Thymus (tissue), 11 donors: ENCODE results near the gene NUBP1. TPM values are rescaled to one million over a fixed set of nuclear protein-coding genes. Genes with fewer than 3 reads are reported as not detected.

Source experiments
- DNase-seq, 9 donors: peaks; one replicate each; pipeline ENCODE4 v3.0.0-alpha.2; 2013; ENCODE audit warnings: low spot score in 9 of 9, low read depth in 6 of 9, missing footprints in 1 of 9
- H3K27ac ChIP-seq, 2 donors: one replicate each; pipeline ENCODE4 v1.5.1; 2013; ENCODE audit warnings: control low read depth in 1 of 2, low read depth in 1 of 2, low read length in 1 of 2, mild to moderate bottlenecking in 1 of 2, moderate library complexity in 1 of 2
- H3K27me3 ChIP-seq, 2 donors: one replicate each; pipeline ENCODE4 v1.5.1; 2013; ENCODE audit warnings: low read length in 1 of 2; ENCODE audit not compliant: control insufficient read depth in 2 of 2, insufficient read depth in 1 of 2
- H3K36me3 ChIP-seq, 2 donors: one replicate each; pipeline ENCODE4 v1.5.1; 2013; ENCODE audit warnings: low read length in 1 of 2, mild to moderate bottlenecking in 1 of 2, moderate library complexity in 1 of 2; ENCODE audit not compliant: control insufficient read depth in 2 of 2, insufficient read depth in 2 of 2
- H3K4me1 ChIP-seq, 2 donors: one replicate each; pipeline ENCODE4 v1.5.1; 2013; ENCODE audit warnings: low read length in 2 of 2; ENCODE audit not compliant: control insufficient read depth in 2 of 2, insufficient read depth in 2 of 2
- H3K4me3 ChIP-seq, 2 donors: one replicate each; pipeline ENCODE4 v1.5.1; 2013; ENCODE audit warnings: low read length in 2 of 2, control low read depth in 1 of 2, mild to moderate bottlenecking in 1 of 2
- H3K9me3 ChIP-seq, 2 donors: one replicate each; pipeline ENCODE4 v1.5.1; 2013; ENCODE audit warnings: low read length in 1 of 2, mild to moderate bottlenecking in 1 of 2; ENCODE audit not compliant: control insufficient read depth in 2 of 2, insufficient read depth in 1 of 2
- WGBS: extraction: QIAGEN DNeasy Blood & Tissue Kit; methylation state at CpG from one replicate; pipeline ENCODE4 v1.1.7; 2013; 5-methylcytosine and 5-hydroxymethylcytosine counted together
- polyA plus RNA-seq: library from polyadenylated mRNA; stranded (reverse); fragments of 200-250 nt; gene quantifications from one replicate; pipeline ENCODE4 v1.2.3, GENCODE V29; 2013
- total RNA-seq: library from RNA; stranded (reverse); fragments of 120-200 nt; gene quantifications from one replicate; pipeline ENCODE4 v1.2.4, GENCODE V29; 2013
- donor health status: healthy.

The NUBP1 gene
- total and polyA plus RNA-seq, 2 donors, result 28.0 to 39.7 TPM

DNA sequence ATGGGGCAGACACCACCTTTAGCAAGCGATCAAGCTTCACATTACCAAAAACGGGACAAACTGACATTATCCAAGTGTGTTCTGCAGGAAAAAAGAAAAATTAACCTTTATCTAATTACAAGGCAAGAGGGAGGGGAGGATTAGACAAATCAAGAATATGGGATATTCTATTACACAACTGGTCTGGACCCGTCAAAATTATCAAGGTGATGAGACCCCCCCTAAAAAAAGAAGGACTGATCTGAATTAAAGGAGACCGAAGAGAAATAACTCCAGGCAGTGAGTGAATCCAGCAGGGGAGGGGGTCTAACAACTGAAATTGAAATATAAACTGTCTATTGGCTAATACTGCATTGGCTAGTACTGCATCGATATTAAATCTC, 424 bp upstream of the NUBP1 start:
- 45% methylated on average over 5 of the region's 5 CpGs for WGBS
- no peak for DNase-seq
- Histone ChIP-seq H3K27me3 (no peaks in the 10 kb centered on the region), H3K36me3 (peaks cover 10 to 12% of the 10 kb centered on the region in 2 donors), H3K4me1 (peaks cover 7 to 11% of the 10 kb centered on the region in 2 donors), H3K9me3 (no peaks in the 10 kb centered on the region), H3K27ac (peak overlapping the region; percentile 96 to 99), H3K4me3 (peak overlapping the region; percentile 71 to 73)

DNA sequence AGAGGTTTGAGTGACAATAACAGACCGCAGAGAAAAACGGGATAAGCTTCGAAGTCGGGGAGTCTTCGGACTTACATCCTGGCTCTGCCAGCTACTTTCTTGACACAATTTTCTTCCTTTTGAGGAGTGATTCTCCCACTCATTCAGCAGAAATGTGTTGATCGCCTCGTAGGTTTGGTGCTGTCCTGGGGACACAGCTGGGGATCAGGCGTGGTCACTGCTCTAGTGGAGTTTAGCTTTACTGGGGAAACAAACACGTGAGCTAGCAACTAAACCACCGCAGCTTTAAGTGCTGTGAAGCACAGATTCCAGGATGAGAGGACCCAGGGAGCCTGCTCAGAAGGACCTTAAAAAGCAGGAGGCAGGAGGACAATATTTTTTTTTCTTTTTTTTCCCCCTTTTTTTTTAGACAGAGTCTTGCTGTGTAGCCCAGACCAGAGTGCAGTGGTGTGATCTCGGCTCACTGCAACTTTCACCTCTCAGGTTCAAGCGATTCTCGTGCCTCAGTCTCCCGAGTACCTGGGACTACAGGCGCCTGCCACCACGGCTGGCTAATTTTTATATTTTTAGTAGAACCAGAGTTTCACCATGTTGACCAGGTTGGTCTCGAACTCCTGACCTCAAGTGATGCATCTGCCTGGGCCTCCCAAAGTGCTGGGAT, 858 bp downstream of the NUBP1 start:
- Histone ChIP-seq H3K36me3 (peaks cover 15 to 17% of the 10 kb centered on the region in 2 donors), H3K4me3 (peak overlapping the region; percentile 71 to 73), H3K4me1 (peaks cover 7 to 14% of the 10 kb centered on the region in 2 donors), H3K9me3 (no peaks in the 10 kb centered on the region), H3K27ac (peak overlapping the region in 1 of 2 donors; percentile 60), H3K27me3 (no peaks in the 10 kb centered on the region)
- no peak for DNase-seq
- 48% methylated on average over 17 of the region's 17 CpGs for WGBS

DNA sequence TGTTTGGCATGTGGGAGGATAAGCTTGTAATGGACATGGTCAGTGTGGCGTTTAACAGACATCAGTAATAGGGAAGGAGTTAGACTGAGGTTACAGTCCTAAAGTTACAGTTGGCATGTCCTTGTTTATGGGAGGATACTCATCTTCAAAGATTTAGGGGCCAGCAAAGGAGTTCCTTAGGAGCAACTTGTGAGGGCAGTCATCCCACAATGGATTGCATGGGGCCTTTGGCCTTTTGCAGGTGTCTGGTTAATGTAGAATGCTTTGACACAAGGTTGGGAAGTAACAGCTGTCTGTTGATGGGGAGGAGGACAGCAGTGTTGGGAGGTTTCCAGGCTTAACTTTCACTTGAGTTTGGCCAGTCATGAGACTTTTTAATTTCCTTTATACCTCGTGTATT, 2.2 kb downstream of the NUBP1 start:
- Histone ChIP-seq H3K36me3 (peaks cover 15 to 23% of the 10 kb centered on the region in 2 donors), H3K4me1 (peaks cover 7 to 18% of the 10 kb centered on the region in 2 donors), H3K4me3 (no peak overlapping the region), H3K27ac (no peak overlapping the region), H3K27me3 (no peaks in the 10 kb centered on the region), H3K9me3 (no peaks in the 10 kb centered on the region)
- DNase-seq, result no peak
- WGBS, result 92% methylated on average over 2 of the region's 2 CpGs

DNA sequence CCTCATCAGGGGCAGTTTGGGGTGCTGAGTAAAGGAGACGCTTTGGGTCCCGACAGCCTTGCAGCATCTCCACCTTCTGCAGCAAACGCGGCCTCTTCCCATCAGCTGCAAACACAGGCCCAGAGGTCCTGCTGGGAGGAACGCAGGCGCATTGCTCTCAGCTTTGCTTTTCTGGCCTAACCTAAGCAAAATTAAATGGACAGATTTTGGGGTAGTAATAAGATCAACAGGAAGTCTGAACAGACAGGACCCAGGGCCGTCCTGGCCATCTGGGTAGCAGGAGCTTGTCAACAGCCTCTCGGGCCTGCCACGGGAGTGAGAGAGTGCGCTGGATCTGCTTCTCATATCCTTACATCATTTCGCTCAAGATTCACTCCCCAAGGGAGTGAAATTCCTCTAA, 7.2 kb downstream of the NUBP1 start:
- no peaks in the 10 kb centered on the region for H3K27me3 ChIP-seq
- no peaks in the 10 kb centered on the region for H3K9me3 ChIP-seq
- 95% methylated on average over 11 of the region's 11 CpGs for WGBS
- H3K4me1 ChIP-seq, result peaks cover 0 to 7% of the 10 kb centered on the region in 2 donors
- DNase-seq, result no peak
- no peak overlapping the region for H3K4me3 ChIP-seq
- no peak overlapping the region for H3K27ac ChIP-seq
- H3K36me3 ChIP-seq, result peaks cover 15 to 45% of the 10 kb centered on the region in 2 donors

DNA sequence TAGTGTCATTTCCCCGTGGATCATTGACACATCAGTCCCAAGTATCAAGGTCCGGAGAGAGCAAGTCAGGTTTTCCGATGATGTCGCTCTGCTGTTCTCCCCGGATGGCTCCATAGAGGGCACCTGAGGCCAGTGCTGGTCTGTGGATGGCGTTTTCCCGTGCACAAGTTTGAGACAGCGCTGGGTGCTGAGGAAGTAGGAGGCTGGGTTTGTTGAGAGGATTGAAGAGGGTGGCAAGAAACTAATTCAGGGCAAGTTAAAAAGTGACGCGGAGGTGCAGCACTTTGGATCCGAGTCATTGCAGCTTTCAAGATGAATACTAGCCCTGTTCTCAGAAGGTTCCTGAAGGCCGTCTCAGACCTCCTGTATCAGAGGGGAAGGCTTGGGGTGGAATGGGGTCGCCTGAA, 7.7 kb downstream of the NUBP1 start:
- H3K36me3 ChIP-seq, result peaks cover 12 to 45% of the 10 kb centered on the region in 2 donors
- 94% methylated on average over 13 of the region's 13 CpGs for WGBS
- no peaks in the 10 kb centered on the region for H3K9me3 ChIP-seq
- H3K4me1 ChIP-seq, result peaks cover 0 to 10% of the 10 kb centered on the region in 2 donors
- no peaks in the 10 kb centered on the region for H3K27me3 ChIP-seq
- H3K4me3 ChIP-seq, result no peak overlapping the region
- DNase-seq, result no peak
- no peak overlapping the region for H3K27ac ChIP-seq

DNA sequence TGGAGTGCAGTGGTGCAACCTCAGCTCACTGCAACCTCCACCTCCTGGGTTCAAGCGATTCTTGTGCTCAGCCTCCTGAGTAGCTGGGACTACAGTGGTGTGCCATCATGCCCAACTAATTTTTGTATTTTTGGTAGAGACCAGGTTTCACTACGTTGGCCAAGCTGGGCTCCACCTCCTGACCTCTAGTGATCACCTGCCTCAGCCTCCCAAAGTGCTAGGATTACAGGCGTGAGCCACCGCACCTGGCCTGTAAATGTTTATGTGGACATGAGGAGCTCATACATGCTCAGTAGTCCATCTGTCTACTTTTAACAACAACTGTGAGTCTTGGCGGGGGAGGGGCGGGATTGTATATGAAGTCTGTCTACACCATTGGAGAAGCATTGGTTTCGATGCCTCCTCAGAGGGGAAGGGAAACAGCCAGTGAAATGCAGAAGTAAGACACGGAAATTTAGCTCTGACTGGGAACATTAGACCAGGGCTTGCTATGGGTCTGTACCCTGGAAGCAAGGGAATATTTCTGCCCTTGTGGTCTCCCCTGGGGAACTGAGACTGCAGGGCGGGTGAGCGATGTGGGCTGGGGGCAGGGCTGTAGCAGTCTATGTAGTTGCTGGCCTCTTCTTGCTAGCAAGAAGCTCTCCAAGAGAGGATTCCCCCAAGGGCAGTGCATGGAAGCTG, 9.3 kb downstream of the NUBP1 start:
- 94% methylated on average over 10 of the region's 10 CpGs for WGBS
- no peaks in the 10 kb centered on the region for H3K27me3 ChIP-seq
- H3K27ac ChIP-seq, result no peak overlapping the region
- H3K4me3 ChIP-seq, result no peak overlapping the region
- peaks cover 16 to 45% of the 10 kb centered on the region in 2 donors for H3K36me3 ChIP-seq
- H3K9me3 ChIP-seq, result no peaks in the 10 kb centered on the region
- H3K4me1 ChIP-seq, result peaks cover 0 to 12% of the 10 kb centered on the region in 2 donors
- peak in 1 of 9 donors; percentile 40 for DNase-seq

DNA sequence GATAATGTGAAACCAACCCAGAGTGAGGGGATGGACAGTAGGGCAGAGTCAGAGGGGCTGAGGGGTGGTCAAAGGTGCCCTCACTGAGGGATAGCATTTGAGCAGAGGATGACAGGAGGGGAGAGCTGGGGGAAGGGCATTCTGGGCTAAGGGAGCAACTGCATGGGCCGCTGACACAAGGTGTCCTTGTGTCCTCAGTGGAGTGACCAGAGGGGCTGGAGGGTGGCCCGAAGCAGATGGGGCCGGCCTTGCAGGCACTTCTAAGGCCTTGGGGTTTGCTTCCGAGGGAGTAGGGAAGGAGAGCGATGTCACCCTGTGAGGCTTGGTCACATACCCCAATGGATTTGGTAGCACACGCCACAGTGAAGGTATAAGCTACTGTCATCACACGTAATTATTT, 10.0 kb downstream of the NUBP1 start:
- WGBS, result 97% methylated on average over 7 of the region's 7 CpGs
- Histone ChIP-seq H3K27me3 (no peaks in the 10 kb centered on the region), H3K9me3 (no peaks in the 10 kb centered on the region), H3K36me3 (peaks cover 15 to 47% of the 10 kb centered on the region in 2 donors), H3K27ac (no peak overlapping the region), H3K4me1 (peaks cover 0 to 12% of the 10 kb centered on the region in 2 donors), H3K4me3 (no peak overlapping the region)
- DNase-seq, result no peak

DNA sequence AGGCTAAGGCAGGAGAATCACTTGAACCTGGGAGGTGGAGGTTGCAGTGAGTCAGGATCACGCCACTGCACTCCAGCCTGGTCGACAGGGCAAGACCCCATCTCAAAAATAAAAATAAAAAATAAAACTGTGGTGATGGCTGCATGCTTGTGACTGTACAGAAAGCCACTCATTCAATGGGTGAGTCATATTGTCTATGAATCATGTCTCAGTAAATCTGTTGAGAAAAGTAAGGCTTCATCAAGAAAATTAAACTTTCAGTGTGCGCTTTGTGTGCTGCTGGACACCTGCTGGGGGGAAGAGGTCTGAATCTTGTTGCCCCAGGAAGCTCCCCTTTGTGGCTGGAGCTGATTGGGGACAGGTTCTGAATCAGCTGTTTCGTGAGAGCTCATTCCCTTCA, 11.3 kb downstream of the NUBP1 start:
- Histone ChIP-seq H3K27ac (no peak overlapping the region), H3K9me3 (no peaks in the 10 kb centered on the region), H3K27me3 (no peaks in the 10 kb centered on the region), H3K36me3 (peaks cover 24 to 55% of the 10 kb centered on the region in 2 donors), H3K4me3 (no peak overlapping the region), H3K4me1 (peaks cover 0 to 5% of the 10 kb centered on the region in 2 donors)
- no peak for DNase-seq
- 97% methylated on average over 4 of the region's 4 CpGs for WGBS

DNA sequence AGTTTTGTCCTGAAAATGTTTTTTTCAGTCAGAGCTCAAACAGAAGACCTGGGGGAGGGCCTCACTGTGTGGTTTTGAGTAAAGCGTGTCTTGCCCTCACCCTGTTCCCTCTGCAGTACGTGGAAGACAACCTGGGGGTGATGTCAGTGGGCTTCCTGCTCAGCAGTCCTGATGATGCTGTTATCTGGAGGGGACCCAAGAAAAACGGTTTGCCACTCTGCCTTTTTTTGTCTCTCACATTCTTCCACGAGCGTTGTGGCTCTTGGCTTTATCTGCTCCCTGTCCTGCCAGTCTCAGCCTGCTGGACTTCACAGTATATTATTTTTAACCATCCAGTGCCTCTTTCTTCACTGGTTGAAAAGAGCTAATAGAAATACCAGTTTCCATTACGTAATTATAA, 12.9 kb downstream of the NUBP1 start:
- no peak overlapping the region for H3K4me3 ChIP-seq
- peaks cover 31 to 63% of the 10 kb centered on the region in 2 donors for H3K36me3 ChIP-seq
- no peaks in the 10 kb centered on the region for H3K27me3 ChIP-seq
- no peaks in the 10 kb centered on the region for H3K9me3 ChIP-seq
- peaks cover 0 to 5% of the 10 kb centered on the region in 2 donors for H3K4me1 ChIP-seq
- no peak overlapping the region for H3K27ac ChIP-seq
- DNase-seq, result no peak
- WGBS, result 67% methylated on average over 6 of the region's 6 CpGs
